GM19438 (cell line): ENCODE data around the gene EEF1A2.

Experiments
- ATAC-seq: cut with Tn5 transposase; IDR thresholded peaks from one replicate; pipeline ENCODE4 v1.9.1; 2021; ENCODE audit warnings: low read depth; ENCODE audit not compliant: unreplicated experiment

Gene EEF1A2

GRCh38 chr20:63498960-63499337, at the start of gene EEF1A2:
Gene EEF1A2, minus strand, starts transcription at chr20:63499083. Its CDS starts 1,320 bp downstream, at chr20:63497763.
- no peak for ATAC-seq

DNA sequence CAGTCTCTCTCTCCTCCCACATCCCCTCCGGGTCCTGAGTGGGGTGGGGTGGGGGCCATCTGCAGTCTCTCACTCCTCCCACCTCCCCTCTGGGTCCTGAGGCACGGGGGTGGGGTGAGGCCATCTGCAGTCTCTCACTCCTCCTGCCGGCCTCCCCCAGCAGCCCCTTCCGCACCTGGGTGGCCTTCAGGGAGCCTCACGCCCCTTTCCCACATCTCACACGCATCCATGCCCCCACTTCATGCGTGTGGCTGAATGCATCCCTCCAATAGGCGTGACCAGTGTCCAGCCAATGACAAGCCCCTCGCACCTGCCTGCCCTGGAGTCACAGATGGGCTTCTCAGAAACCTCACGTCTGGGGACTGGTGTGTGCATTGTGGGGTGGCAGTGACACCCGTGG, 49.7 kb upstream of the EEF1A2 start:
- no peak for ATAC-seq

- no peak for ATAC-seq
Observed at GRCh38 chr20:63547725-63548480, 49.0 kb upstream of the EEF1A2 start, which contains the start of gene SRMS. Gene SRMS, minus strand, starts transcription at chr20:63547749. Its CDS starts 286 bp downstream, at chr20:63547463.

- ATAC-seq, result no peak
Observed at GRCh38 chr20:63546956-63547724, 48.3 kb upstream of the EEF1A2 start.

DNA sequence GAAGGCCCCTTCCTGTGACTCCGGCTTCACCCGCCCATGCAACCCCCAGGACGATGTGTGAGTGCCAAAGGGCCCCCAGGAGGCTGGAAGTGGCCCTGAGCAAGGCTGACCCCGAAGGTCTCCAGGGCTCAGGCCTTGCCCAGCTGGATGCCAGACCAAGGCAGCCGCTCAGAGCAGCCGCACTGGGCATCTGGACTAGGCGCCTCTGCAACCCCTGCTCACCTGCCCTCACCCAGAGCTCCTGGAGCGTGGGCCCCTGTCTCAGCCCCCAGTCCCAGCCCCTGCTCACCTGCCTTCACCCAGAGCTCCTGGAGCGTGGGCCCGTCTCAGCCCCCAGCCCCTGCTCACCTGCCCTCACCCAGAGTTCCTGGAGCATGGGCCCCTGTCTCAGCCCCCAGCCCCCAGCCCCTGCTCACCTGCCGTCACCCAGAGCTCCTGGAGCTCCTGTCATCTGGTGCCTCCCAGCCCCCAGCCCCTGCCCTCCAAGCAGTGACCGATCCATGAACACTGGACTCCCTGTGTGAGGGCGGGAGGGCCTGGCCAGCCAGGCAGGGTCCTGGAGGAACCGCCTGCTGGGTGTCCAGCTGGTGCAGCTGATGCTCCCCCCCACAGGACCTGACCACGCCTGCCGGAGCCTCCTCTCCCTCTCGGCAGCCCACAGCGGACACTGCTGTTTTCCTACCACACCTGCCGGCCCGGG, 47.5 kb upstream of the EEF1A2 start:
- no peak for ATAC-seq

GRCh38 chr20:63545814-63546213, 46.9 kb upstream of the EEF1A2 start:
- no peak for ATAC-seq

DNA sequence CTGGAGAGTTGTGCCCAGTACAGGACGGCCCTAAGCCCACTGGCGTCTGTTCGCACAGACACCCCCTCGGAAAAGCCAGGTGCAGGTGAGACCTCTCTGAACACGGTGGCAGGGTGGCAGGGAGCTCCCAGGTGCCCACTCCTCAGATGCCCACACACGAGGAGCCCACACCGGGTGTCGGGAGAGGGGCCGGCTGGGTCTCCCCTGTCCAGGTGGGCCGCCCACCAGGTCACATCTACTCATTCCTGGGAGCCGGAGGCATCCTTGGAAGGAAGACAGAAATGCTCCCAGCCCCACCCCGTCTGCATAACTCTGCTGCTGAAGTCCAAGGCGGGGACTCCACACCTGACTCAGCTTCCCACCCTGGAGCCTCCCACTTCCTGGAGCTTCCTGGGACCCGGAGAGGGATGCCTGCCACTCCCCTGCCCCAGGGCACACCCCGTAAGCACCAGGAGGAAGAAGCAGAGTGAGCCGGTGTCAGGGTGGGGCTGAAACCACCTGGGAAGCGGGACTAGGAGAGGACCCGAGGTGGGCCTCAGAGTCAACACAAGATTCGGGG, 46.2 kb upstream of the EEF1A2 start:
- no peak for ATAC-seq

DNA sequence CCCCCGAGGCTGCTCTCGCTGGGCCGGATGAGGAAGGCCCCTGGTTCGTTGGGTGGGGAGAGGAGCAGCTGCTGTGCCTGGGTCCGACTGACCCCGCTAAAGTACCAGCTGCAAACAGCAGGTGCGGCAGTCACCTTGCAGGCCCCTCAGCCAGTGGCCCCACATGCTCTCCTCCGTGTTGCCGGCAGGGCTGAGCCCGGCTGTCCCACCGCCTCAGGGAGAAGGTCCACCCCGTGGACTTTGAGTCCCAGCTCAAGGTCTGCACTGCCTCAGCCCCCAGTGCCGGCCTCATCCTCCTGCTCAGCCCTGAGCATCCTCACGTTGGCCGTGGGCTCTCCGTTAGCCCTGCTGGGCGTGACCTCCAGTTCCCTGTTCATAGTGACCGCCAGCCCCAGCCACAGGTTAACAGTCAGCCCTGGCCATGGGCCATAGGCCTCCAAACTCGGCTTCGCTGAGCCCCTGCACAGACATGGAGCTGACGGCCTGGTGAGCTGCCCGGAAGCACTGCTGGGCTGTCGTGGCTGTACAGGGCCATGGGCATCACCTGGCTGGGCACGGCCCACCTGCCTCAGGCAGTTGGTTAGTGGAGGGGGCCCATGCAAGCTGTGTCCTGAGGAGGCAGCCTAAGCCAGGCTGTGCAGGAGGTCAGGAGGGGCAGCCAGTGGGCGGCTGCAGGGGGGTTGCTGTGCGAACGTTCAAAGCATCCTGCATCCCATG, 45.5 kb upstream of the EEF1A2 start:
- ATAC-seq, result no peak

DNA sequence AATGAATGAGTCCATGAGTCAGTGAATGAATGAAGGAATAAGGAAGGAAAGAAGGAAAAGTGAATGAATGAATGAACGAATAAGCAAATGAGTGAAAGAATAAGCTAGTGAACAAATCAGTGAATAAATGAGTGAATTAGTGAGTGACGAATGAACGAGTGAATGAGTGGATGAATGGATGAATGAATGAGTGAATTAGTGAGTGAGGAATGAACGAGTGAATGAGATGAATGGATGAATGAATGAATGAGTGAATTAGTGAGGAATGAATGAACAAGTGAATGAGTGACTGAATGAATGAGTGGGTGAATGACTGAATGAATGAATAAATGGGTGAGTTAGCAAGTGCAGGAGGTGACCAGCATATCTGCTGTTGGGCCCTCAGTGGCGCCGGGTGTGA, 44.9 kb upstream of the EEF1A2 start:
- no peak for ATAC-seq

DNA sequence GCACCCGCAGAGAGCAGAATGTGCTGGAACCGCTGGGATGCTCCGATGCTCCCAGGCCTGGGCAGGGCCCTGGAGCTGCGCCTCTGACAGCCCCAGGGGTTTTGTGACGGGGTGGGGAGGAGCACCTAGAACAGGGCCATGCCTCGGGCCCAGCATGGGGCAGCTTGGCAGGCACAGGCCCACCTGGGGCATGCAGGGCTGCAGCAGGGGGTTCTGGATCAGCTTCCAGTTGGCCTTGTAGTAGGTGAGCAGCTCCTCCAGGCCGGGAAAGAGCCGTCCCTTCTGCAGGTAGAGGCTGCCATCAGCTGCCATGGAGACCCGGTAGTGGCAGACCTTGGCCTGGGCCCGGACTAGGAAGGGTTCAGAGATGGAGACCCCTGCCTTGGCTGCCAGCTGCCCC, 44.2 kb upstream of the EEF1A2 start:
- no peak for ATAC-seq

- ATAC-seq, result no peak
Observed at GRCh38 chr20:63542696-63543095, 43.8 kb upstream of the EEF1A2 start.

DNA sequence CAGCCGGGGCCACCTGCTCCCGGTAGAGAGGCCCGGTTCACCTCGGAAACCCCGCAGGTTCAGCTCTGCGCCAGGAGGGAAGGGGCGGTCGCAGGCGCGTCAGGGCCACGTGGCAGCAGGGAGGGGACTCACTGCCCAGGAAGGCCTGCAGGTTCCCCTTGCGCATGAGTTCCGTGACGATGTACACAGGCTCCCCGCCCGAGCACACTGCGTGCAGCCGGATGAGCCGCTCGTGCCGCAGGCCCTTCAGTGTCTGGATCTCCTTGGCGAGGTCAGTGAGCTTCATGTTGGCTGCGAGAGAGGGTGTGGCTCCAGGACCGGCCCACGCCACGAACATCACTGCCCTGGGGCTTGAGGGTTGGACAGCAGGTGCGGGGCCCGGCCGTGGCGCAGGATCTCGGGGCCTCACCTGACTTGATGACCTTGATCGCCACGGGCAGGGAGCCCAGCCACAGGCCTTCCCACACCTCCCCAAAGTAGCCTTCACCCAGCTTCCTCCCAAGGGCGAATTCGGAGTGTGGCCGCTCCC, 43.2 kb upstream of the EEF1A2 start:
- no peak for ATAC-seq

DNA sequence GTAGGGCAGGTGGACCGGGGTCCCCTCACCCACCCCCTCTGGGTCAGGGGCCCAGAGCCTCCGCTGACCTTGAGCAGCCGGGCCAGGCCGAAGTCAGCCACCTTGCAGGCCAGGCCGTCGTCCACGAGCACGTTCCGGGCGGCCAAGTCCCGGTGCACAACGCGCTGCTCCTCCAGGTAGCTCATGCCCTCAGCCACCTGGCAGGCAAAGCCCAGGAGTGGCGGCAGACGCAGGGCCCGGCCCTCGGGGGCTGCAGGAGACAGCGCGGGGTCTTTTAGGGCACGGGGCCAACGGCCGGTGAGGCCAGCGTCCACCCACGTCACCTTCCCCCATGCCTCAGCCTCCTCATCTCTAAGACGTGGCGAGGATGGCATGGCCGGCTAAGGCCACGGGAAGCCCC, 42.5 kb upstream of the EEF1A2 start:
- no peak for ATAC-seq

DNA sequence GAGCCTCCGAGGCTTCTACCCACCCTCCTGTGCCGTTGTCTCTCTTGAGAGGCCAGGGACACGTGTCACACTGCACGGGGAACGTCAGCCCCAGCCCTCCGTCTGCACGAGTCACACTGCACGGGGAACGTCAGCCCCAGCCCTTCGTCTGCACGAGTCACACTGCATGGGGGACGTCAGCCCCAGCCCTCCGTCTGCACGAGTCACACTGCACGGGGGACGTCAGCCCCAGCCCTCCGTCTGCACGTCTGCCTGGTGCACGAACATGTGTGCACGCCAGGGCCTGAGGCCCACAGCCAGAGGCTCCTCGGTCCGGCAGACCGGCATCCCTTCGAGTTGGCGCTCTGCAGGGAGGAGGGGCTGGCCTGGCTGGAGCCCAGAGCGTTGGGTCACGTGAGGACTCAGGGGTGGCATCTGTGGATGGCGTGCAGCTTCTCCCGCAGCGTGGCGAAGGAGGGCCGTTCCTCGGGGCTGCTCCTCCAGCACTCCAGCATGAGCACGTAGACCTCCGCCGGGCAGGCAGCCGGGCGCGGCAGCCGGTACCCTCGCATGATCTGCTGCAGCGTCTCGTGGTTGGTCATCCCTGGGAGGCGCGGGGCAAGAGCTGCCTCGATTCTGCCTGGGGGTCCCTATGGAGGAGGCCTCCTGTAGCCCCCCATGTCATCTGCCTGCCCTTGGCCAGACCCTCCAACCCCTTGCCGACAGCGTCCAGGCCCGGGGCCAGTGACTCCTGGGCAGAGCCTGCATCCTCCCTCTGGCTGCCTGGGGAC, 41.7 kb upstream of the EEF1A2 start:
- ATAC-seq, result no peak

- ATAC-seq, result no peak
Observed at GRCh38 chr20:63539441-63540370, 40.8 kb upstream of the EEF1A2 start.

GRCh38 chr20:63539092-63539430, 40.2 kb upstream of the EEF1A2 start:
- no peak for ATAC-seq

GRCh38 chr20:63538204-63539091, 39.6 kb upstream of the EEF1A2 start:
- no peak for ATAC-seq
